Breast epithelium (tissue), 3 donors: ENCODE measurements around the gene PDCD4.

Source experiments
- POLR2A ChIP-seq: fragments of 450-650 bp; IDR thresholded peaks from one replicate; pipeline ENCODE4 v1.6.1; 2016; ENCODE audit warnings: antibody characterized with exemption, mild to moderate bottlenecking, moderate library complexity
- POLR2AphosphoS5 ChIP-seq, 3 donors: sonication (generic); formaldehyde crosslinking; IDR thresholded peaks; one replicate each; pipeline ENCODE4 v1.6.1; 2017; ENCODE audit warnings: antibody characterized with exemption in 3 of 3
- TF ChIP-seq, protein P1 (sequence below), 3 donors: fragments of 450-650 bp; IDR thresholded peaks; one replicate each; pipeline ENCODE4 v1.5.1; 2016 to 2017; ENCODE audit warnings: antibody characterized with exemption in 3 of 3, mild to moderate bottlenecking in 3 of 3, moderate library complexity in 3 of 3

DNA sequence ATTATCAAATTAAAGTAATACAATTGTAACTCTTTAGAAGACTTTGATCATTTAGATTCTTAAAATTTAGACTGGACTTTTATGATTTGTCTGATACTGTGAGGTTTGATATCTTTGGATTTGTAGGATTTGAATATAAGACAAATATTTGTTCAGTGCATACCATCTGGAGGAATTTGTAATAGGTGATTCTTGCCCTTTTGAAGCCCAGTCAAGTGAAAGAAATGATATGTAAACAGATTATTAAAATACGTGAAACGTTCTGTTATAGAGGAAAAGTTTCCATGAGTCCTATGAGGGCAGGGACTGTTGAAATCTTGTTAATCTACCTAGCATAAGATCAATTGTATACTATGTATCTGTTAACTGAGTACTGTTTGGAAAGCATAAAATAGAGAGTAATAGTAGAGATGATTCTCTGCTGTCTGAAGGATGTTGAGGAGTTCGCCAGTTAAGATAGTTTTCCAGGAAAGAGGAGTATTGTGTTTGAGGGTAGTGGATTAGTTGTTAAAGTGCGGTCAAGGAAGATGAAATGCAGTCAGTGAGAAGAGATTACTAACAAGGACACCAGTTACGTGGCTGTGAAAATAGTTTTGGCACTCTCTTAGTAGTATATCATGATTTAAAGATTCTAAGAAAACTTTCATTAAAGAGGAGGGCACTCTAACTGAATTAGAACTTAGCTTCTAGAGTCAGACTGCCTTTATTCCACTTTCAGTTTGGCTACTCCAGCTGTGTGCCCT, 14.4 kb downstream of the PDCD4 start:
- TF ChIP-seq POLR2AphosphoS5 (IDR thresholded peaks at IDR 0.05) (no peak), POLR2A (no peak)
- TF ChIP-seq, protein P1, sequence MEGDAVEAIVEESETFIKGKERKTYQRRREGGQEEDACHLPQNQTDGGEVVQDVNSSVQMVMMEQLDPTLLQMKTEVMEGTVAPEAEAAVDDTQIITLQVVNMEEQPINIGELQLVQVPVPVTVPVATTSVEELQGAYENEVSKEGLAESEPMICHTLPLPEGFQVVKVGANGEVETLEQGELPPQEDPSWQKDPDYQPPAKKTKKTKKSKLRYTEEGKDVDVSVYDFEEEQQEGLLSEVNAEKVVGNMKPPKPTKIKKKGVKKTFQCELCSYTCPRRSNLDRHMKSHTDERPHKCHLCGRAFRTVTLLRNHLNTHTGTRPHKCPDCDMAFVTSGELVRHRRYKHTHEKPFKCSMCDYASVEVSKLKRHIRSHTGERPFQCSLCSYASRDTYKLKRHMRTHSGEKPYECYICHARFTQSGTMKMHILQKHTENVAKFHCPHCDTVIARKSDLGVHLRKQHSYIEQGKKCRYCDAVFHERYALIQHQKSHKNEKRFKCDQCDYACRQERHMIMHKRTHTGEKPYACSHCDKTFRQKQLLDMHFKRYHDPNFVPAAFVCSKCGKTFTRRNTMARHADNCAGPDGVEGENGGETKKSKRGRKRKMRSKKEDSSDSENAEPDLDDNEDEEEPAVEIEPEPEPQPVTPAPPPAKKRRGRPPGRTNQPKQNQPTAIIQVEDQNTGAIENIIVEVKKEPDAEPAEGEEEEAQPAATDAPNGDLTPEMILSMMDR (IDR thresholded peaks at IDR 0.05) = no peak
